AG04449 (cell line): Measurements from ENCODE around the gene ACMSD.

ENCODE experiments used
- CTCF ChIA-PET: fragments of 350-600 bp; formaldehyde crosslinking; extraction: SDS; loops from one replicate; lab custom pipeline; 2021; ENCODE audit warnings: antibody characterized with exemption; lab: Yijun Ruan, JAX
- POLR2A ChIA-PET: fragments of 400-600, 350-600 bp; formaldehyde crosslinking; extraction: SDS; loops from one replicate; lab custom pipeline; 2020; ENCODE audit warnings: antibody characterized with exemption, inconsistent platforms; lab: Yijun Ruan, JAX
- DNase-seq: peaks from one replicate; pipeline ENCODE4 v3.0.0-alpha.2; 2010; ENCODE audit warnings: low read depth, low spot score
- H3K4me3 ChIP-seq: 2 replicates; pipeline ENCODE4 v1.5.1; 2011; ENCODE audit warnings: low read depth, mild to moderate bottlenecking, control low read depth, low read length
- TF ChIP-seq, protein P1 (sequence below): IDR thresholded peaks from one replicate; pipeline ENCODE4 v1.5.1; 2011; ENCODE audit warnings: mild to moderate bottlenecking, moderate library complexity, low read length, control low read depth, inconsistent platforms; ENCODE audit not compliant: insufficient read depth; ENCODE audit errors: missing control alignments

ACMSD gene

GRCh38 chr2:134944975-134945374 lies 106.6 kb downstream of the ACMSD start:
- H3K4me3 ChIP-seq: no peak overlapping the region
- DNase-seq: no peak
- CTCF ChIA-PET: no interaction called here
- POLR2A ChIA-PET: no interaction called here
- TF ChIP-seq, protein P1, sequence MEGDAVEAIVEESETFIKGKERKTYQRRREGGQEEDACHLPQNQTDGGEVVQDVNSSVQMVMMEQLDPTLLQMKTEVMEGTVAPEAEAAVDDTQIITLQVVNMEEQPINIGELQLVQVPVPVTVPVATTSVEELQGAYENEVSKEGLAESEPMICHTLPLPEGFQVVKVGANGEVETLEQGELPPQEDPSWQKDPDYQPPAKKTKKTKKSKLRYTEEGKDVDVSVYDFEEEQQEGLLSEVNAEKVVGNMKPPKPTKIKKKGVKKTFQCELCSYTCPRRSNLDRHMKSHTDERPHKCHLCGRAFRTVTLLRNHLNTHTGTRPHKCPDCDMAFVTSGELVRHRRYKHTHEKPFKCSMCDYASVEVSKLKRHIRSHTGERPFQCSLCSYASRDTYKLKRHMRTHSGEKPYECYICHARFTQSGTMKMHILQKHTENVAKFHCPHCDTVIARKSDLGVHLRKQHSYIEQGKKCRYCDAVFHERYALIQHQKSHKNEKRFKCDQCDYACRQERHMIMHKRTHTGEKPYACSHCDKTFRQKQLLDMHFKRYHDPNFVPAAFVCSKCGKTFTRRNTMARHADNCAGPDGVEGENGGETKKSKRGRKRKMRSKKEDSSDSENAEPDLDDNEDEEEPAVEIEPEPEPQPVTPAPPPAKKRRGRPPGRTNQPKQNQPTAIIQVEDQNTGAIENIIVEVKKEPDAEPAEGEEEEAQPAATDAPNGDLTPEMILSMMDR: no peak

DNA sequence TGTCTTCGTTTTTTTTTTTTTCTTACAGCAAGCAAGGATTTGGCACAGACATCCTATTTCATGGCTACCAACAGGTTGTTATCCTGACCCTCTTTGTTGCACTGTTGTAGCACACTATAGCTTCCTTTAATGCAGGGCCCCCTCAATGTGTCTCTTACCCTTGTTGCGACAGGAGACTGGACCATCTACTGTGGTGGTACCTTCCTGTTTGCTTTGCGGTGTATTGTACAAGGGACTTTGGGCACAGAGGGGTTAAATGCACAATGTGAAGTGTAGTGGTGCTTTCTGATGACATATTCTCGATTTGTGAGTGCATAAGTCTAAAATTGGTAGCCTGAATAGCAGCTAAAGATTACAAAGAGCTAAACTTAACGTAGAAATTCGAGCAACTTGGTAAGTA lies 107.7 kb downstream of the ACMSD start:
- POLR2A ChIA-PET: no interaction called here
- H3K4me3 ChIP-seq: no peak overlapping the region
- TF ChIP-seq, protein P1: no peak
- DNase-seq: no peak
- CTCF ChIA-PET: interaction anchor here (0.7 kb wide), 1 partner anchor 547 kb away, joined by 3 read pairs; no protein-coding TSS in a partner anchor

DNA sequence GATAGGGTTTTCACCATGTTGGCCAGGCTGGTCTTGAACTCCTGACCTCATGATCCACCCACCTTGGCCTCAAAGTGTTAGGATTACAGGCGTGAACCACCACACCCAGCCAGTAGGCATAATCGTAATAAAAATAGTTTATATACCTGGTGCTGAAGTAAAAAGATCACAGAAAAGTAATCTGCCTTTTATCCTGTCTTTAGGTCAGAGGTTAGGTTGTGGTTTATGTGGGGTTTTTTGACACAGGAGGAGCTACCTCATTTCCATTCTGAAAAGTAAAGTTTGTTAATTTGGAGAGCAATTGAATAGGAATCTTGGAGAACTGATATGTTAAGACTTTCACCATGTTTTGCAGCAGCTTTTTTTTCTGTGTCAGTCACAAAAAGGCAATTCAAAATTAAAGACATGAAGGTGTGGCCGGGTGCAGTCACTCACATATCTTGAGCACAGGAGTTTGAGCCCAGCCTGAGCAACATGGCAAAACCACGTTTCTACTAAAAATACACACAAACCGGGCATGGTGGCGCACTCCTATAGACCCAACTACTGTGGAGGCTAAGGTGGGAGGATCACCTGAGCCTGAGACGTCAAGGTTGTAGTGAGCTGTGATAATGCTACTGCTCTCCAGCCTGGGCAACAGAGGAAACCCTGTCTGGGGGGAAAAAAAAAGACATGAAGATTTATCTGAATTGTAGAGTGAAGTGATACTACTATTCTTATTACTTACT lies 111.7 kb downstream of the ACMSD start:
- POLR2A ChIA-PET: no interaction called here
- CTCF ChIA-PET: no interaction called here
- TF ChIP-seq, protein P1: no peak
- no peak overlapping the region for H3K4me3 ChIP-seq
- no peak for DNase-seq

DNA sequence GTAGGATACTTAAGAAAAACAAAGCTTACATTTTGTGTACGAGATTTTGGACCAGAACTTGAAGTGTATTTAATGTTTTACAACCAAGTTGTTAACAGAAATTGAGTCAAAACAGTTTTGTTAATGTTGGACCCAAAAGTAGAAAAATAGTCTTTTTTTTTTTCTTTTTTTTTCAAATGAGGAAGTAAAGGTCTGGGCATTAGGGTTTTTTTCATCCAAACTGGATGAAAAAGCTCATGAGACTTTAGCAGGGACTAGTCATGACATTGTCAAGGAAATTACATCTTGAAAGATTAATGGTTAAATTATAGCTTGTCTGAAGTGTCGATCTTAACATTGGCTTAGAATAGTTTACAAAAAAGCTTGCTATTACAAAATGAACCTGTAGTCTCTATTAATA lies 112.5 kb downstream of the ACMSD start:
- TF ChIP-seq, protein P1: no peak
- no peak for DNase-seq
- ChIA-PET CTCF (interaction anchor here (1.0 kb wide), 1 partner anchor 571 kb away, joined by 3 read pairs; no protein-coding TSS in a partner anchor), POLR2A (no interaction called here)
- no peak overlapping the region for H3K4me3 ChIP-seq
